ENCODE measurements around the gene NHLH1.

Gene NHLH1

GRCh38 chr1:160412028-160412362 lies 45.1 kb downstream of the NHLH1 start:
- DNase-seq (ENCODE audit: low read depth): no peak

- no peak for DNase-seq (ENCODE audit: low read depth)
These were observed 46.8 kb downstream of the NHLH1 start for GRCh38 chr1:160413716-160414115.

- no peak for DNase-seq (ENCODE audit: low read depth)
These were observed 48.0 kb downstream of the NHLH1 start for GRCh38 chr1:160414881-160415280.

GRCh38 chr1:160415696-160416290 lies 48.9 kb downstream of the NHLH1 start:
- no peak for DNase-seq (ENCODE audit: low read depth)

- no peak for DNase-seq (ENCODE audit: low read depth)
These were observed 49.5 kb downstream of the NHLH1 start for GRCh38 chr1:160416369-160416768.

GRCh38 chr1:160418483-160418882 lies 51.6 kb downstream of the NHLH1 start:
- no peak for DNase-seq (ENCODE audit: low read depth)

- no peak for DNase-seq (ENCODE audit: low read depth)
These were observed 52.4 kb downstream of the NHLH1 start for GRCh38 chr1:160419150-160419837.

- no peak for DNase-seq (ENCODE audit: low read depth)
These were observed 52.9 kb downstream of the NHLH1 start for GRCh38 chr1:160419838-160420169.

- no peak for DNase-seq (ENCODE audit: low read depth)
These were observed 54.3 kb downstream of the NHLH1 start for GRCh38 chr1:160420881-160421842.

GRCh38 chr1:160421881-160422280 lies 55.0 kb downstream of the NHLH1 start:
- DNase-seq (ENCODE audit: low read depth): no peak
